ENCODE results near the gene AZIN2. TPM values are rescaled to one million over a fixed set of nuclear protein-coding genes. Genes with fewer than 3 reads are reported as not detected.
A peak's percentile ranks its signal among the peaks of the same experiment; 100 is the strongest.

The AZIN2 gene
- total and polyA plus RNA-seq, 2 of the 13 experiments (the other 11 are each of a cell fraction or from before 2014, with no cell fraction given): 1.7 to 3.5 TPM

GRCh38 chr1:33127001-33127823, 46.3 kb downstream of the AZIN2 start (continued):
- TF ChIP-seq THAP7 (CRISPR knock-in tag; IDR thresholded peaks at IDR 0.05) (peak; percentile 96), KMT2B (CRISPR knock-in tag; IDR thresholded peaks at IDR 0.05) (peak; percentile 95), HNRNPUL1 (IDR thresholded peaks at IDR 0.05; ENCODE audit: low read depth, low read length) (no peak), ZNF619 (CRISPR knock-in tag; IDR thresholded peaks at IDR 0.05) (no peak), TBX3 (IDR thresholded peaks at IDR 0.05; ENCODE audit: borderline replicate concordance) (no peak), ZNF367 (CRISPR knock-in tag; IDR thresholded peaks at IDR 0.05; ENCODE audit: borderline replicate concordance) (no peak), ZNF530 (CRISPR knock-in tag; IDR thresholded peaks at IDR 0.05; ENCODE audit: low read depth) (no peak), ZNF761 (CRISPR knock-in tag; conservative IDR thresholded peaks at IDR 0.05) (peak; percentile 79; the same call in 1 of the 2 replicates), RERE (CRISPR knock-in tag; IDR thresholded peaks at IDR 0.05; ENCODE audit: low read depth) (no peak; the same call in 1 of the 2 replicates), ZNF18 (CRISPR knock-in tag; IDR thresholded peaks at IDR 0.05; ENCODE audit: insufficient replicate concordance) (peak; percentile 87), MTF2 (CRISPR knock-in tag; IDR thresholded peaks at IDR 0.05; ENCODE audit: borderline replicate concordance) (no peak), MED1 (CRISPR knock-in tag; IDR thresholded peaks at IDR 0.05) (peak; percentile 81), SMAD3 (CRISPR knock-in tag; IDR thresholded peaks at IDR 0.05) (peak; percentile 82; the same call in 1 of the 2 replicates), ZNF280B (CRISPR knock-in tag; IDR thresholded peaks at IDR 0.05; ENCODE audit: borderline replicate concordance) (peak; percentile 72; the same call in 1 of the 2 replicates), ZGPAT (CRISPR knock-in tag; IDR thresholded peaks at IDR 0.05) (peak; percentile 95), FOSL2 (CRISPR knock-in tag; IDR thresholded peaks at IDR 0.05) (peak; percentile 73), SIX1 (CRISPR knock-in tag; IDR thresholded peaks at IDR 0.05; ENCODE audit: borderline replicate concordance) (no peak), FOXP1 (IDR thresholded peaks at IDR 0.05) (no peak), FOXP1 (CRISPR knock-in tag; IDR thresholded peaks at IDR 0.05) (peak; percentile 34; the same call in 1 of the 2 replicates)

Data from HepG2 (cell line).